Immature natural killer cell (primary cell): Measurements from ENCODE around the gene TEX52. TPM values are rescaled to one million over a fixed set of nuclear protein-coding genes. Genes with fewer than 3 reads are reported as not detected.

ENCODE experiments used
- DNase-seq, 3 donors: peaks; one replicate each; pipeline ENCODE4 v3.0.0; 2022; ENCODE audit warnings: mixed read lengths in 1 of 3
- H3K27ac Mint-ChIP-seq, 6 donors: one replicate each; pipeline ENCODE4 v1.8.0; 2020; ENCODE audit warnings: mixed read lengths in 6 of 6, mild to moderate bottlenecking in 5 of 6, inconsistent platforms in 4 of 6, moderate library complexity in 3 of 6
- H3K27me3 Mint-ChIP-seq, 3 donors: one replicate each; pipeline ENCODE4 v1.8.0; 2020 to 2021; ENCODE audit warnings: low read depth in 3 of 3, mild to moderate bottlenecking in 3 of 3, mixed read lengths in 3 of 3, moderate library complexity in 3 of 3, inconsistent platforms in 1 of 3
- H3K36me3 Mint-ChIP-seq, 3 donors: one replicate each; pipeline ENCODE4 v1.8.0; 2020; ENCODE audit warnings: mixed read lengths in 3 of 3, inconsistent platforms in 2 of 3, mild to moderate bottlenecking in 2 of 3
- H3K4me1 Mint-ChIP-seq, 2 donors: one replicate each; pipeline ENCODE4 v1.8.0; 2020; ENCODE audit warnings: inconsistent platforms in 2 of 2, mild to moderate bottlenecking in 2 of 2, mixed read lengths in 2 of 2, moderate library complexity in 1 of 2
- H3K4me3 Mint-ChIP-seq, 5 donors: one replicate each; pipeline ENCODE4 v1.8.0; 2020; ENCODE audit warnings: mild to moderate bottlenecking in 5 of 5, mixed read lengths in 5 of 5, inconsistent platforms in 3 of 5, moderate library complexity in 3 of 5
- H3K9me3 Mint-ChIP-seq, 6 donors: one replicate each; pipeline ENCODE4 v1.8.0; 2020; ENCODE audit warnings: mild to moderate bottlenecking in 6 of 6, mixed read lengths in 6 of 6, inconsistent platforms in 4 of 6, moderate library complexity in 3 of 6
- polyA plus RNA-seq, 3 donors: library from polyadenylated mRNA; unstranded; fragments of 300-500 nt; fragmentation: Illumina TruSeq; gene quantifications; one replicate each; pipeline ENCODE4 v1.2.3, GENCODE V29; 2021

TEX52 gene
- polyA plus RNA-seq, 3 donors from 2014 or later = not detected

DNA sequence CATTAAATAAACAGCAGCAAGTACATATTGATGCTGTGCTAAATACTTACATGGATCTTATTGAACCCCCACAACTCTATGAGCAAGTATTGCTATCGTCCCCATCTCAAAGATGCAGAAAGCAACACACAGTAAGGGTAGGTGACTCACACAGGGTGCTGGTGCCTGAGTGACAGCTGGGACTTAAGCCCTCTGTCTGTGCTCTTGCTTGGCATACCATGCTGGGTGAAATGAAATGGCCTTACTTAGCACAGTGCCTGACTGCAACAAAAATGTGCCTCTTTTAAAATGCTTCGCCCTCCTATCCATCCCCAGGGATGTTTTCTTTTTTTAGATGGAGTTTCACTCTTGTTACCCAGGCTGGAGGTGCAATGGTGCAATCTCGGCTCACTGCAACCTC is 788 bp downstream of the TEX52 start:
- Mint-ChIP-seq H3K4me3 (no peak overlapping the region), H3K36me3 (peaks cover 3 to 6% (median 6%) of the 10 kb centered on the region in 3 donors), H3K4me1 (no peaks in the 10 kb centered on the region), H3K9me3 (no peaks in the 10 kb centered on the region), H3K27me3 (peaks cover 0 to 2% (median 0%) of the 10 kb centered on the region in 3 donors), H3K27ac (no peak overlapping the region)
- DNase-seq = no peak

DNA sequence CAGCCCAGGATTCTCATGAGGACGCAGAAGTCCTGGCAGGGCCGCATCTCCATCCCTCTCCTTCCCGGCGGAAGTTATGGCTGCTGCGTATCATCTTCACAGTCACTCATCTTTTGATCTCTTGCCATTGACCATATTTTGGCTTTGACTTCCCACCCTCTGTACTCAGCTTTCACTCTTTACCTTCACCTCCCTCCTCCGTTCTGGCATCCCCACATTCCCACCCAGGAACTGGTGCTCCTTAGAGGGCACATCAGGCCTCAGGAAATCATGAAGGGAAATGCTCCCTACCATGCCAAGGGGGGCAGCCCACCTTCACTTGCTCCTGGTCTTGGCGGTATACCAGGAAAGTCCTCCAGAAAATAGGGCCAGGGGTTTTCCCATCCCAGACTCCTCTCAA is 1.3 kb downstream of the TEX52 start:
- Mint-ChIP-seq H3K27me3 (peaks cover 0 to 2% (median 0%) of the 10 kb centered on the region in 3 donors), H3K9me3 (no peaks in the 10 kb centered on the region), H3K4me1 (no peaks in the 10 kb centered on the region), H3K36me3 (peaks cover 3 to 6% (median 6%) of the 10 kb centered on the region in 3 donors), H3K4me3 (no peak overlapping the region), H3K27ac (peak overlapping the region in 1 of 6 donors; percentile 30)
- no peak for DNase-seq

DNA sequence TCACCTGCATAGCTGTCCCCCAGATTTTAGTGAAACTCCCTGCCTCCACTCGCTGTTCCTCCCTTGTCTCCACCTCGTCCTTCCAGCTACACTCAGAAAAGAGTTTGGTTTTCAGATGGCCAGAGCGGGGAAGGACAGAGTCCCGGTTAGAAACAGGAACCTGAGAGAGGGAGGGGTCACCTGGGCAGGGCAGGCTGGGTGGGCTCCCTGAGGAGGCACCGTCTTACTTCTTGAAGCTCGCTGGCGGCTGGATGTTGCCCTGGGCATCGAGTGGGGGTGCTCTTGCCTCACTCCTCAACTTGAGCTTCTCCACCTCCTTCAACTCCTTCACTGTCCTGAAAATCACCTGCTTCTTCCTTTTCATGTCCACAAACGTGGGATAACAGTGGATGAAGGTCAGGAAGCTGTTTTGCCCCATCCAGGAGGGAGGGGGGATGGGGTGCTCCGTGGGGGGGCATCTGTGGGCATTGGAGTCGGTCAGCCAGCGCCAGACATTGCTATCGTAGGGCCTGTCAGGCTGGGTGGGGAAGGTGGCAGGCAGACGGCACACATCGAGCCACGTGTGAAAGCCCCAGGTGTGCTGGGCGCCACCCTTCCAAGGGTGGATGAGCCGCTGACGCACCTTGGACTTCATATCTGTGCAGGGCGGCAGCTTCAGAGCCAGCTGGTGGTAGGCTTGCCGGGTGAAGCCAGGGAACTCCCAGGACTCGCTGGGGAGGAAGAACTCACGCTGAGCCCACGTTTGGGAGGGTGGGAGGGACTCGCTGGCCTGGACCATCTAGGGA is 2.0 kb downstream of the TEX52 start:
- Mint-ChIP-seq H3K4me1 (no peaks in the 10 kb centered on the region), H3K27ac (no peak overlapping the region), H3K4me3 (no peak overlapping the region), H3K9me3 (no peaks in the 10 kb centered on the region), H3K27me3 (peaks cover 0 to 2% (median 0%) of the 10 kb centered on the region in 3 donors), H3K36me3 (peaks cover 3 to 6% (median 6%) of the 10 kb centered on the region in 3 donors)
- no peak for DNase-seq

DNA sequence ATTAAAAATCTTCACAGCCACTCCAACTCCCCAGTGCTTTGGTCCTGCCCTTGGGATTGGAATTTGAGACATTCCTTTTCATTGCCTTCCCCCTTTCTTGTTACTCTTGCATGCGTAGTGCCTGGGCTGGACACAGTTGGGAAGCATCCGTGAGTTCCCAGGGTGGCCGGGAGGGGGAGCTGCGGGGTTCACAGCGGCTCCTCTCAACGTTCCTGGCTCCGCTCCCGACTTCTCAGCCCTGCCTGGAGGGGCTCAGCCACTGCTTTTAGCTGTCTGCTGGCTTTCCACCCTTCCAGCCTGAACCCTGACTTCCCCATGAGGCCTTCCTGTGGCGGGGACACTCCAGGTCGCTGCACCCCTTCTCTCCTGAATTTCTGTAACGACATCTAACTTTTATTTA is 3.2 kb downstream of the TEX52 start:
- DNase-seq = peak in 2 of 3 donors; percentile 8 to 18
- Mint-ChIP-seq H3K27me3 (peaks cover 0 to 1% (median 0%) of the 10 kb centered on the region in 3 donors), H3K4me3 (no peak overlapping the region), H3K4me1 (no peaks in the 10 kb centered on the region), H3K36me3 (peaks cover 3 to 12% (median 6%) of the 10 kb centered on the region in 3 donors), H3K9me3 (no peaks in the 10 kb centered on the region), H3K27ac (peak overlapping the region in 1 of 6 donors; percentile 34)

DNA sequence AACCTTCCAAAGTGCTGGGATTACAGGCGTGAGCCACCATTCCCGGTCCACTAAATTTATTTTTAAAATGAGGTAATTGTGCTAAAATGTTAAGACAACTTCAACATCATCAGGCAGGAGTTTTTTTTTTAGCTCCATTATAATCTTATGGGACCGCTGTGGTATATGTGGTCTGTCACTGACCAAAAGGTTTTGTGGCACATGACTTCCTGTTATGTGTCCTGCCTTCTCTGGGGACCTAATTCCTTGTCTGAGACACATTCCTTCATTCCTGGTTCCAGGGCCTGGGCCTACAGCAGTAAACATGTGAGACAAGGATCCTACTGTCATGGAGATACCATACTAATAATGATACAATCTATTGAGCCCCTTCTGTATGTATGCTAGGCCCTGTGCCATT is 4.9 kb downstream of the TEX52 start:
- H3K36me3 Mint-ChIP-seq = peaks cover 7 to 16% (median 11%) of the 10 kb centered on the region in 3 donors
- H3K4me3 Mint-ChIP-seq = no peak overlapping the region
- no peak for DNase-seq
- no peak overlapping the region for H3K27ac Mint-ChIP-seq
- no peaks in the 10 kb centered on the region for H3K27me3 Mint-ChIP-seq
- H3K9me3 Mint-ChIP-seq = no peaks in the 10 kb centered on the region
- H3K4me1 Mint-ChIP-seq = no peaks in the 10 kb centered on the region

DNA sequence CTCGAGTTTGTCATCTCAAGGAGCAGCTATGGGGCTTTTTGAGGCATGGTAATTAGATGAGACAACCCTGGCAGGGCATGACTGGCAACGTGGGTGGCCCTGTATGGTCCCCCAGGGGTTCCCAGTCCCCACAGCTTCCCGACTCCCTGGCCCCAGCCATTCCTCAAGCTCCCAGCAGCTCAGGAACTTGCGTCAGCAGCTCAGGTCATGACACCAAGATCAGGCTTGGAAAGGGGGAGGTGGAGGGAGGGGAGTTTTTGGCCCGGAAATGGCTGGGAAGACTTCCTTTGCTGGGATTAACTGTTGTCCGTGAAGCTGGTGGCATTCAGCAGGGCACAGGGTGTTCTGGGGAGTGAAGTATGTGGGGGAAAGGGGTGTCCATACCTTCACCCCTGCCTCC is 11.6 kb downstream of the TEX52 start:
- Mint-ChIP-seq H3K27ac (no peak overlapping the region), H3K36me3 (peaks cover 8 to 15% (median 13%) of the 10 kb centered on the region in 3 donors), H3K4me3 (no peak overlapping the region), H3K4me1 (no peaks in the 10 kb centered on the region), H3K27me3 (peaks cover 0 to 2% (median 0%) of the 10 kb centered on the region in 3 donors), H3K9me3 (no peaks in the 10 kb centered on the region)
- DNase-seq = no peak

DNA sequence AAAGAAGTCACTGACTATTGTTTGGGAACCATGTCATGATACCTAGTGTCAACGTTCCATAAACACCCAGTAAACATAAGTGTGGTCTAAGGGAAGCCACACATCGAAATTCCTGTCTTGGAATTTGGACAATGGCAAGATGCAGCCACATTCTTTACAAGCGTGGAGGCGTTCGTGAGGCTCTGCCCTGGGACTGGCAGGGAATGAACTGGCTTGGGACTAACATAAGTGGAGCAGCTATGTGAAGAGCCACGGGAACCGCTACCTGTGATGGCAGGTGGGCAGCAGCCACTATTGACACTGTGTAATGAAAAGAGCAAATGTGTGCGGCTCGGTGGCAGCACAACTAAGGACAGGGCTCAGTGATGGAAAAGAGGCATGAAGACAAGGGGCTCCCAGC is 12.1 kb downstream of the TEX52 start:
- Mint-ChIP-seq H3K27ac (peak overlapping the region in 1 of 6 donors; percentile 47), H3K27me3 (peaks cover 0 to 2% (median 0%) of the 10 kb centered on the region in 3 donors), H3K4me3 (no peak overlapping the region), H3K9me3 (no peaks in the 10 kb centered on the region), H3K36me3 (peaks cover 8 to 17% (median 14%) of the 10 kb centered on the region in 3 donors), H3K4me1 (no peaks in the 10 kb centered on the region)
- DNase-seq = no peak

DNA sequence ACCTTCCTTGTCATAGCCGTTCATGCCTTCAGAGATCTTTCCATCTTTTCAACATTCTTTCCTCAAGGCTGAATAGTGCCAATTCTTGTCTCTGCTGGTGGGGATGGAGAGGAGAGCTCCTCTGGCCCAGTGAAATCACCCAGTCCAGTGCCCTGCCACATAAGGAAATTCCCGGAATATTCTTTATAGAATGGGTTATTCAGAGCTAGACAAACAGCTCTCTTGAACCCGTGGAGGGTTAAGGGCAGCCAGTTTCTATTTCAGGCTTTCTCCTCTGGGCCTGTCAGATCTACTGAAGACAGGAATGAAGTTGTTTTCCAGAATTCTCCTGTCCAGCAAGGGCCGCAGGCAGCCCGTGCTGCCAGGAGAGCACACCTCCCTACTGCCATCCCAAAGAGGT is 13.9 kb downstream of the TEX52 start:
- Mint-ChIP-seq H3K36me3 (peaks cover 15 to 22% (median 21%) of the 10 kb centered on the region in 3 donors), H3K4me1 (no peaks in the 10 kb centered on the region), H3K4me3 (no peak overlapping the region)

DNA sequence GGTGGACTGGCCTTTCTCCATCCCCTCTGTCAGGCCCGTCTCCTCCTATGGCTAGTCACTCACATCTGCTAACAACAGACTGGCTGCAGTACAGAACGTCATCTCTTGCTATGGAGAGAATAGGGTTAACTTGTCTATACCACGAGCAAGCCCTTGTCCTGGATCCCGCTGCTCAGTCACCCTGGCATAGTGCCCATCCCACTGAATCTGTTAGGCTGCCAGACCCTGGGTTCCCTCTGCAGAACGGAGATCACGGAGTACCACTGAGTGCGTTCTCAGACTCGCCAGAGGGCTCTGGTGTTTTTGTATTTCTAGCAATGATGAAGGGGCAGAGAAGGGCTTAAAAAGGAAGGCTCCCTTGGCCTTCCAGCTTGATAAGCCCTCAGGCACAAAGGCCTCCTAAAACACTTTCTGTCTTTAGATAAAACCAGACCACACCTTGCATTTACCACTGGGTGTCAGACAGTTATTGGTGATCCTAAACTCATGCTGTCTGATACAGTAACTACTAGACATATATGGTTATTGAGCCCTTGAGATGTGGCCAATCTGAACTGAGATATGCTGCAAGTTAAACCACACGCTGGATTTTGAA is 15.7 kb downstream of the TEX52 start:
- no peak for DNase-seq
- Mint-ChIP-seq H3K27ac (no peak overlapping the region), H3K36me3 (peaks cover 16 to 23% (median 20%) of the 10 kb centered on the region in 3 donors), H3K4me3 (no peak overlapping the region), H3K9me3 (no peaks in the 10 kb centered on the region), H3K27me3 (peaks cover 0 to 3% (median 2%) of the 10 kb centered on the region in 3 donors), H3K4me1 (no peaks in the 10 kb centered on the region)

More for the DNA sequence above, 13.9 kb downstream of the TEX52 start:
- Mint-ChIP-seq H3K27me3 (peaks cover 0 to 2% (median 0%) of the 10 kb centered on the region in 3 donors), H3K27ac (no peak overlapping the region), H3K9me3 (no peaks in the 10 kb centered on the region)
- no peak for DNase-seq

DNA sequence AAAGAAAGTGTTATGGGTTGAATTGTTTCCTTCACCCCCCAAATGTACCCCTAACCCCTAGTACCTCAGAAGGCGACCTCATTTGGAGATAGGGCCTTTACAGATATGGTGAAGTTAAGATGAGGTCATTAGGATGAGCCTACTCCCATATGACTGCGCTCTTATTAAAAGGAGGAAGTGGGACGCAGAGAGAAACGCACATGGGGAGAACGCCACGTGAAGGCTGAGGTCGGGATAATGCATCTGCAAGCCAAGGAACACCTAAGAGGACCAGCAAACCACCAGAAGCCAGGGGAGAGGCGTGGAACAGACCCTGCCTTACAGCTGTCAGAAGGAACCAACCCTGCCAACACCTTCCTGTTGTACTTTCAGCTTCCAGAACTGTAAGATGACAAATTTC is 20.3 kb downstream of the TEX52 start:
- Mint-ChIP-seq H3K27me3 (peaks cover 0 to 5% (median 0%) of the 10 kb centered on the region in 3 donors), H3K4me1 (peaks cover 2 to 6% of the 10 kb centered on the region in 2 donors)

DNA sequence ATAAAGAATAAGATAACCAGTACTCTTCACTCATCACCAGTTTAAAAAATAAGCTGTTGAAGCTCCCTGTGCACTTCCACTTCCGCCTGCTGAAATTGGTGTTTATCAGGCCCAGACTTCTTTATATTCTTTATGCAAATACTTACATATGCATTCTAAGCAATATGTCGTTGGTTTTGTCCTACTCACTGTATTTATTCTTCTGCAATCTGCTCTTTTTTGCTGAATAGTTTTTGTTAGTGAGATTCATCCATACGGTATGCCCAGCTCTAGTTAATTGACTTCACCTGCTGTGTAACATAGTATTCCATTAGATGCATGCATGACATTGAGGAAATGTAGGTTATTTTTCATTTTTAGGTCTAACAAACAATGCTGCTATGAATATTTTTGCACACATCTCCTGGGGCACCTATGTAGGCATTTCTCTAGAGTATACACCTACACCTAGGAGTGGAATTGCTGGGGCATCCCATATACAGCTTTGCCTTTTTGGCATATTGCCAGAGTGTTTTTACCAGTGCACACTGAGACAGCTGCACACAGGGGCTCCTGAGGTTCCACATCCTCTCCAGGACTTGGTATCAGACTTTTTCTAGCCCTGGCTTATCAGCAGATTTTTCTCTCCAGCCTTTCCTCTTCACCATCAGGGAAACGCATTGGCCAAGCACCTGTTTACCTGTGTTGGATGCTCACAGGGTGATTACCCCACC is 21.0 kb downstream of the TEX52 start:
- H3K4me1 Mint-ChIP-seq = peaks cover 2 to 6% of the 10 kb centered on the region in 2 donors
- no peaks in the 10 kb centered on the region for H3K9me3 Mint-ChIP-seq
- H3K27me3 Mint-ChIP-seq = peaks cover 0 to 5% (median 0%) of the 10 kb centered on the region in 3 donors
- no peak overlapping the region for H3K27ac Mint-ChIP-seq
- H3K36me3 Mint-ChIP-seq = peaks cover 18 to 21% (median 20%) of the 10 kb centered on the region in 3 donors
- DNase-seq = no peak
- no peak overlapping the region for H3K4me3 Mint-ChIP-seq

More for the DNA sequence above, 20.3 kb downstream of the TEX52 start:
- Mint-ChIP-seq H3K27ac (no peak overlapping the region), H3K36me3 (peaks cover 17 to 18% (median 18%) of the 10 kb centered on the region in 3 donors), H3K4me3 (no peak overlapping the region), H3K9me3 (no peaks in the 10 kb centered on the region)
- no peak for DNase-seq

DNA sequence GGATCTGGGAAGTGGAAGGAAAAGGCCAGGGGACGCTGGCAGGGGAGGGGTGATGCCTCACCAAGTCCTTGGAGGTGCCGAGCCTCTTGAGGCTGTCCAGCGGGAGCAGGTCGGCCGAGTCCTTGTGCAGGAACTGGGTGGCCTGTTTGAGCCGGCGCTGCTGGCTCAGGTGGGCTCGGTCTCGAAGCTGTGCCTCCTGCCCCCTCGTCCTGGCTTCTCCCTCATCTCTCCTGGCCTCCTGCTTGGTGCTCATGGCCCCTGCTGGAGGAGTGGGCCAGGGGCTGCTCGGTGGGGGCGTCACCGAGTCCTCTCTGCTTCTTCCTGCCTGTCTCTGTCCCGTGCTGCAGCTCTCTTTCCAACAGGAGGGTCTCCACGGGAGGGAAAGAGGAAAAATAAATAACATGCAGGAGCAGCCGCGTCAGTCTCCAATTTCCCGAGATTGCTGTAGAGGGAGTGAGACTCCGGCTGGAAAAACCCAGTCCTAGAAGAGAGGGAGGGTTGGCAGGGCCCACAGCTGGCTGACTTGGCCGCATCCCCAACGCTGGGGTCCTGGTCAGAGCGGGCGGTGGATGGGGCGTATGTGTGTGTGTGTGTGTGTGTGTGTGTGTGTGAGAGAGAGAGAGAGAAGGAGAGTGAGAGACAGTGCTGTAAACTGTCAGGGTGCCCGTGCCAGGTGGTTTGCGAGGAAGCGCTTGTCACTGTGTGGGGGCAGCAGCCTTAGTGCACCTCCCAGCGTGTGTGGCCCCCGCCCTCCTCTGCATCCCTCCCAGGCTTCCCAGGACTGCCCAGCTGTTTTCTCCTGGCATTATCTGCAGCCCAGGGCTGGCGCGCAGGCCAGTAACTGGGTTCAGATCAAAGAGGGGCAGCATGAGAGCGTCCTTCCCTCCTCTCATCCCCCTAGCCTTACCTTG is 22.0 kb downstream of the TEX52 start, which contains the start of gene NRIP2:
Gene NRIP2 (minus strand): TSS at position 455 of the 911 bp plus-strand sequence. CDS start 52 bp downstream, at position 403.
- Mint-ChIP-seq H3K4me1 (peaks cover 2 to 6% of the 10 kb centered on the region in 2 donors), H3K4me3 (no peak within 1 kb of the TSS), H3K27ac (peak within 1 kb of the TSS in 1 of 6 donors; percentile 57), H3K36me3 (peaks cover 18 to 23% (median 18%) of the 10 kb centered on the region in 3 donors), H3K9me3 (no peaks in the 10 kb centered on the region), H3K27me3 (peaks cover 0 to 5% (median 1%) of the 10 kb centered on the region in 3 donors)
- no peak for DNase-seq

DNA sequence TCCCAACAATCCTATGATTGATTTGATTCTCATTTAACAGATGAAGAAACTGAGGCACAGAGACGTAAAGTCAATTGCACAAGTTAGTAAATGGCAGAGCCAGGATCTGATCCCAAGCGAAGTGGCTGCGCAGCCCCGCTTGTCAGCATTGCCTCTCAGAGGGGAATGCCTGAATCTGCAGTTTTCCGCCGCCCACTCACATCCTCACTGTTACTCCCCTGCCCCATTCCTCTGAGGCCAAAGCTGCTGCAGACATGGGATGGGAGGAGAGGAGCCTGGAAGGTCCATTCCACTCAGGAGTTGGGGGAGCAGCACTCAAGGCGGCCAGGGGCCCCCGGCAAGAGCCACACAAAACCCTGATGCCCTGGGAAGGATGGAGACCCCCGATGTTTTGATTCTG is 23.0 kb downstream of the TEX52 start:
- no peak overlapping the region for H3K4me3 Mint-ChIP-seq
- peaks cover 0 to 5% (median 1%) of the 10 kb centered on the region in 3 donors for H3K27me3 Mint-ChIP-seq
- no peaks in the 10 kb centered on the region for H3K9me3 Mint-ChIP-seq
- H3K4me1 Mint-ChIP-seq = peaks cover 2 to 6% of the 10 kb centered on the region in 2 donors
- DNase-seq = no peak
- H3K27ac Mint-ChIP-seq = no peak overlapping the region
- H3K36me3 Mint-ChIP-seq = peaks cover 15 to 21% (median 18%) of the 10 kb centered on the region in 3 donors
